ENCODE results near the gene FALEC.
A peak's percentile ranks its signal among the peaks of the same experiment; 100 is the strongest.
"Not testable (repeated sequence)": the region's sequence is repeated elsewhere in the genome, so short reads cannot be mapped to it uniquely, and the experiment has no call there.

FALEC gene

DNA sequence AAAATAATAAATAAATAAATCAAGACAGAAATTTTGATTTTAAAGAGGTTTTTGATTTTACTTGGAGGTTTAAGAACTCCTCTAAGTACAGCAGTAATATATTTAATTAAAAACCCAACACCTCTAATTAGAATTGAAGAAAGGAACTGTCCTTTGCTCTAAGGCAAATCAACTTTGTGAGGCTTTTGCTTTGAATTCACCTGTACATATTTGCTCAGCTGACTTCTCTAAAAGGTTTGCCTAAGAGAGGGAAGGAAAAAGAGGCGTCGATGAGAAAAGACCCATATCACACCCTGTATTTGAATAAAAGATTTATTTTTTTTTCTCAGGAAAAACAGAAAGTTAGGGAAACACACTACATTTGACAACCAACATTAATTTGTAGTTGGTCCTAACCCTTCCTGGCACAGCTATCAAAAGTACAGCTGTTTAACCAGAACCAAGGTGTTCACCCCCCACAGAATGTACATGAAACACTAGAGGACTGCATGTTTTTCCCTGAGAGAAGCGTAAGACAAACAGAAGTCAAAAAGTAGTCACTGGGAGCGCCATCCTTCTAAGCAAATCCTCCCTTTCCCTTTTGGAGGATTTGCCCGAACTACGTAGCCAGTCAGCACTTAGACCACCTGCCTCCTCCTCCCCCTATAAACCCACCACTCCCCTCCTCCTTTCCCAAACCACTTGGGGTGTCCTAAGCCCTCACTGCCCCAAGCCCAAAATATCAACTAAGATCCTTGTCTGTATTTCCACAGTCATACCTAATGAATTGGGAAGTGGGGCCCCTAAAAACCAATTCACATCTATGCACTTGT, 58.9 kb downstream of the FALEC start:
- DNase-seq (ENCODE audit: low spot score), result peak; percentile 43

DNA sequence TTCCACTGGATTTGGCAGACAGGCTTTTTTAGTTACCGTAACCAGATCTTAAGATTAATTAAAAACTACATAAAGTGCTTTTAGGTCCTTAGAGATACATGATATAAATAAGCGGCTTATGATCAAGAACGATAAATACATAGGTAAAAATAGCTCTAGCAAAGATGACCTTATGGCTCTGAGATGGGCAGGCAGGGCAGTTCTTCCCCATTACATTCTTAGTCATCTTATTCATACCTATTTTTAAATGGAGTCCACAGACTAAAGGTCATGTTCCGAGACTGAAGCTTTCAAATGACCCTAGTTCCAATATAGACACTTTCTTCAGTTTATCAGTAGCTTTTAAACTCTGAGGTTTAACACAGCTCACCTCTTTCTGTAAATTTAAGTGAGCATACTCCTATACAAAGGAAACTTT, 59.5 kb downstream of the FALEC start:
- DNase-seq (ENCODE audit: low spot score), result no peak

DNA sequence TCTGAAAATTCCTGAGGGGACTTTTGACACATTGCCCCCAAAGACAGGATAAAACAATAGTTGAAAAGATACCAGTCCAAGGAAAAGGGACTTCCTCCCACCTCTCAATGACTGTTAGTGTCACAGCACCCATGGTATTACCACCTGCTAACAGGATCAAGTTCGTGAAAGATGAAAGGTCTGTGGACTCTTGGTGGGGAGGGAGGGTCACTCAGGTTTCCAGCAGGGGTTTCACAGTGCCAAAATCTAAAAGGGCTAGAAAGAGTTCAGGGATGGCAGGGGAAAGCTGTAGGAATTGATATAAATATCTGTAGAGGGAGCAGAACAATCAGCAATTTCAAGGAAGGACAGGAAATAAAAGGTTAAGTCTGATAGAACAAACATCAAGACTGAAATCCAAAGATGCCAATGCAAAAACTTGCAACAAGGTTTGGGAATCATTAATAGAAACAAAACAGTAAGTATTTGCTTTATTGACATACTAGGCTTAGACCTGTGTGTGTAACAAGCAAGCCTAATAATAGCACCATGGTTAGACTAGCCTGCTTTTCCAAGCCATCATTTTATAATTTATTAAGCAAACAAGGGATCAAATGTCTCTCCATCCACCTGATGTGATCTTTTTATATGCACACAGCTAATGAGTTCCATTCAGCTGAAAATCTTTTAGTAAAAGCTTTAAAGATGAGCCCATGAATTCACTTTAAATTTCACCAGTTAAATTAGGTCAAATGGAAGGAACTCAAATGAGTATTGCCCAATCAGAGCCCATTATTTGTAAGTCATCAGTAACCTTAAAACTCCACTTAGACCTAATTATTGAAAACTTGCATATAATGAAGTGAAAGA, 60.2 kb downstream of the FALEC start:
- DNase-seq (ENCODE audit: low spot score), result no peak

DNA sequence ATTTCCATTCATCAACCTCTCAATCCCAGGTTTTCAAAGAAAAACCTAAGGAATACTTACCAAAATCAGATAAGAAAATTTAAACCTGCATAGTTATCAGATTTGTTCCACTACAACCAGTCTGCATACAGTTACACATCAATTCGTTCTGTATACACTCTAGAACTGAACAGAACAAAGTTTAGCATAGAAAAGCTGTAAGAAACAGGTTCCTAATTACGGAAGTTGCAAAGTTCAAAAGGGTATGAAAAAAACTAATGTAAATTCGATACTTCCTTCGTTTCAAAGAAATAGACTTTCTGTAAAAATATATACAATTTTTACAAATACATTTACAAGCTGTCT, 60.8 kb downstream of the FALEC start:
- DNase-seq (ENCODE audit: low spot score), result no peak

DNA sequence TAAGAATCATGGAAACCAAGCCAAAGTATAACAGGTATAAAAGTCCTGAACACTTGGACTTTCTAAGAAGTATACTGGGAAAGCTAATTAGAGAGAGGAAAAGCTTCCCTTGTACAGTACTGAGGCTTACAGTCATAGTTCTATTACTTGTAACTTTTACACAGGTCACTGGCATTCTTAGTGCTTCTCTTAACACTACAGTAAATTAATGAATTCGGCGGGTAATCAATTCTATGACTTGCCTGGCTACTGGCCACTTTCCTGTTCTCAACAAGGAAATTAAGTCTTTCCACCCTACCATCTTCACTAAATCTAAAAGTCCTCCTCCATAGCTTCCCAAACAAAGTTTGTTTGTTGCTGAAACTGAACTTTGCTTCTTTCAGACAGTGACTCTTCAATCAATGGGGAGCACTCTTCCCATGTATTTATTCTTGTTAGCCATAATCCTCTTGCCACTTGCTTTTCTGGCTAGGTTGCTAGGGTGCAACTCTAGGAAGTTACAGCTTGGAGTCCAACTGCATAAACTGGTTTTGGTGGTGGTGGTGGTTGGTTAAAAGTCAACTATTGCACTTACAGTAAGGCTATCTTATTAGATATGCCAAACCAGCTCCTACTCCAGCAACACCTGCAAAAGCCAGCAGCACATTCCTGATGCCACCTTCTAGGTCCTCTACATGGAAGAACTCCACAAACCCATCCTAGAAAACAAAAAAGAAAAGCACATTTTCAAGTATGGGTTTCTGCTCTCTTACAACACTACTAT, 61.4 kb downstream of the FALEC start:
- no peak for DNase-seq (ENCODE audit: low spot score)

DNA sequence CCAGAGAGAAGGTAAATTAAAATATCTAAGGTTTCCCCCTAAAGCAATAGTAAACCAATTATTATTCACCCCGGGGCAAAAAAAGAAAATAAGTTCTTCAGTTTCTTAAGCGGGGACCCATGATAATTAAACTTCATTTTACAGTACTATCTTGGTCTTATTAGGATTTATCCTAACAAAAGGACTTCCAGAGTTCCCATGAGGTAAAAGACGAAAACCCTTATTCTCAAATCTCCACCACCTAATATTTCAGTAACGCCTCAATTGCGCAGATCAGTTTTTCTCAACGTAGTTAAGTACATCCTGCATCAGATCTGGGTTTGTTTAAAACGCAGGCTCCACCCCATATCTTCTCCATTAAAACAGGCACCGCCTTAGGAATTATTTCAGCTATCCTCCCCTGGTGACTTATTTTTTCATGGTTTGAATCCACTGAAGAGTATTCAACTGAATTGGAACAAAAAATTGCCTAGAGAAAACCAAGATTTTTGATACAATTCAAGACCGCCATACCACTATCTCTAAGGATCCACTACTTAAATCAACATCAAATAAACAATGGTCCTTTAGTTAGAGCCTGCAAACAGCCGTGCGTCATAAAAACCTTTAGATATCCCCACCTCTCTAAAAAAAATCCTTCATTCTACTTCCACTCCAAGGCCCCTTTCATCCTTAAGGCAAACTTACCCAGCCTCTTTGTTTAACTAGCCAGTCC, 62.2 kb downstream of the FALEC start:
- no peak for DNase-seq (ENCODE audit: low spot score)

DNA sequence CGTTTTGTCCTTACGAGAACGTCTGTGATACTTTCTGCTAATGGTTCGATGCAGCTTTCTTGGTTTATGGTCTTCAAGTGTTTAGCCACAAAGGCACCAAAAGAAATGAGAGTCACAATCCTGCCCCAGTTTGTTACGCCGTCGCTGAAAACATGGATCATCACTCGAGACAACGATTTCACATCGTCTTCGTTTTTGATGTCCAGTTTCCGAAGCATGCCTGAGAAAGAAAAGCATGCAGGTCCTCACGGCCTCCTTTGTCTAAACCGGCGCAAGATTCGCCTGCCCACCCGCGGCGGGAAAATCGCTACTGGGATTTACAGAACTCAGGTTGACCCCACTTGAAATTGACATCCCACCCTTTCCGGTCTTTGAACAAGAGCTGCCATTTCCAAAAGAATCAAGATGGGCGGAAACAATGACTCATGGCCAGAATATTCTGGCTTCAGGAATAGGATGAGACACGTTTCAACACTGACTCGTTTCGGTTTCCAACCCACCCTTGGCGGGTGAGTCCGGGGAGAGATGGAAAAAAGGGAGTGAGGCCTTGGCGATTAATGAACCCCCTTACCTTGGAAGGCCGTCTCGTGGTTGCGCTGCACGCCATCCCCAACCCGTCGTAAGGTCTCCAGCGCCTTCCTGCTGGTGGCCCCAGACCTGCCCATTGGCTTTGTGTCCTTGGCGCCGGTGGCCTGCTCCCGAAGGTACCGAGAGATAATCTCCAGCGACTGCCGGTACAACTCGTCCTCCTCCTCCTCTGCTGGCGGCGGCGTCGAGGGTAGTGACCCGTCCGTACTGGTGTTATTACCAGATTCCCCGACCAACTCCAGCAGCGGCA, 62.9 kb downstream of the FALEC start:
- DNase-seq (ENCODE audit: low spot score), result peak; percentile 36

DNA sequence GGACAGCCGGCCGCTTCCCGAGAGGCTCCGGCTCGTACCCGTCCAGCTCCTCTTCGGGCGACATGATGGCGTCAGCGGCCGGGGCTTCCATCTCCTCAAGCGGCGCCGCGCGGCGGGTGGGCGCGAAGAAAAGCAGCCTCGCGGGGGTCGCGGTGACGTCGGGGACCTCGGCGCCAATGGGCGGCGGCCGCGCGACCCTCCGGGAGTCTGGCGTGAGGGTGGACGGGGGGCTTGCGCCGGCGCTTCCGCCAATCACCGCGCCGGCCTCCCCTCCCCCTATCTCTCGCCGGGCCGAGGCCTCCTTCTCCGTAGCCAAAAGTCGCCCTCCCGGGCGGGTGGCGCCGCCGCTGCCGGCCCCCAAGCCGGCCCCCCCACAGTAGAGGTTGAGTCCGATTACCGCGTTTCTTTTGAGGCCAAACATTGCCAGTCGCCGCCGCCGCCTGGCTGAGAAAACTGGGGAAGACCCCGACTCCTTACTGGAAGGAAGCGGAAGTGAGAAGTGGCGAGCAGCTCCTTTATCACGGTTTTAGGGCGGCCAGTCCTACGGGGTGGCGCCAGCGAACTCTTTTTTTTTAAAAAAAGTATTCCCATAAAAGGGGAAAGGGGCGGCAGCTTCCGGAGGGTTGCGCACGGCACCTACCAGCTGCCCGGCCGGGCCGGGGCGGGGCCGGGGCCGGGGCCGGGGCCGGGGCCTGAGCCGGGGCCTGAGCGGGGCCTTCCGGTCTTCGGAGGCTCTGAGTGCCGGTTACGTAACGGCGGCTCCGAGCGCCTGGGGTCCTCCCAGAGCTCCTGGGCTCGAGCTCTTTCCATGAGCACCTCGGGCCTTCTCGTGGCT, 63.8 kb downstream of the FALEC start, which contains the start of gene MCL1:
Gene MCL1 (minus strand): TSS at position 501 of the 835 bp plus-strand sequence. CDS start 80 bp downstream, at position 421.
- DNase-seq (ENCODE audit: low spot score), result peak; percentile 96

DNA sequence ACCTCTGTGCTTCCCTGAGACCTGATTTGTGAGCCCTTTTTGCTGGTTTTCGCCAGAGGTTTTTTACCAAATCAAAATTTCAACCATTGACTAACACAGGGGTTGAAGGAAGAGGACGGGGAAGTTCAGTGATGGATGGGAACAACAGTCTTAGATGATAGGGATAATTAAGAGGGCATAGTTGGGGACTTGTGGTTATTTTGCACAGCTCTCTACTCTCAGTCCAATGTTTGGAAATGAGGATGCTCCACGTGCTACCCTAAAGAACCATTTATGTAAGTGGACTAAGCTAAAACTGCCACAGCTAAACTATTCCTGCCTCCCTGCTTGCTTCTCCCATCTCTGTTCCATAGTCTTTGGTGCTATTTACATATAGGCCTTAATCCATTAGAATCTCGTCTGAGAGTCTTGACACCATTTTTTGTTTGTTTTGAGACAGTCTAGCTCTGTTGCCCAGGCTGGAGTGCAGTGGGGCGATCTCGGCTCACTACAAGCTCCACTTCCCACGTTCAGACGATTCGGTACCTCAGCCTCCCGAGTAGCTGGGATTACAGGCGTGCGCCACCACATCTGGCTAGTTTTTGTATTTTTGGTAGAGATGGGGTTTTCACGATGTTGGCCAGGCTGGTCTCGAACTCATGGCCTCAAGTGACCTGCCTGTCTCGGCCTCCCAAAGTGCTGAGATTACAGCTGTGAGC, 64.5 kb downstream of the FALEC start:
- no peak for DNase-seq (ENCODE audit: low spot score)

DNA sequence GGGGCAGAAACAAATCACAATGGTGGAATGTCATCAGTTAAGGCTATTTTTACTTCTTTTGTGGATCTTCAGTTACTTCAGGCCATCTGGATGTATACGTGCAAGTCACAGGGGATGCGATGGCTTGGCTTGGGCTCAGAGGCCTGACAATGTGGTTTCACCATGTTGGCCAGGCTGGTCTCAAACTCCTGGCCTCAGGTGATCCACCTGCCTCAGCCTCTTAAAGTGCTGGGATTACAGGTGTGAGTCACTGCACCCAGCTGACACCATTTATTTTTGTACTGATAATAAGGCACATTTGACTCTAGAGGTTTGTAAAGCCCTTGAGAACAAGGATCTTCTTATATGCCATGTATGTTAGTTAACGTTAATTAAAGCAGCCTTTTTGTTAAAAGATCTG, 65.4 kb downstream of the FALEC start:
- DNase-seq (ENCODE audit: low spot score), result not testable (repeated sequence)

DNA sequence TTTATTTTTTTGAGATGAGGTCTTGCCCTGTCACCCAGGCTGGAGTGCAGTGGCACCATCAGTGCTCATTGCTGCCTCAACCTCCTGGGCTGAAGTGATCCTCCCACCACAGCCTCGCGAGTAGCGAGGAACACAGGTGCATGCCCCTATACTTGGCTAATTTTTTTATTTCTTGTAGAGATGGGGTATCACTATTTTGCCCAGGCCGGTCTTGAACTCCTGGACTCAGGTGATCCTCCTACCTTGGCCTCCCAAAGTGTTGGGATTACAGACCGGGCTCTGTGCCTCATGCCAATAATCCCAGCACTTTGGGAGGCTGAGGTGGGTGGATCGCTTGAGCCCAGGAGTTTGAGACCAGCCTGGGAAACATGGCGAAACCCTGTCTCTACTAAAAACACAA, 65.9 kb downstream of the FALEC start:
- not testable (repeated sequence) for DNase-seq (ENCODE audit: low spot score)

DNA sequence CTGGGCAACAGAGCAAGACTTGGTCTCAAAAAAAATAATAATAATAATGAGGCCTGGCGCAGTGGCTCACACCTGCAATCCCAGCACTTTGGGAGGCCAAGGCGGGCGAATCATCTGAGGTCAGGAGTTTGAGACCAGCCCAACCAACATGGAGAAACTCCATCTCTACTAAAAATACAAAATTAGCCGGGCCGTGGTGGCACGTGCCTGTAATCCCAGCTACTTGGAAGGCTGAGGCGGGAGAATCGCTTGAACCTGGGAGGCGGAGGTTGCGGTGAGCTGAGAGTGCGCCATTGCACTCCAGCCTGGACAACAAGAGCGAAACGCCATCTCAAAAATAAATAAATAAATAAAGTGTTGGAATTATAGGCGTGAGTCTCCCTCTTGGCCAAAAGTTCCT, 66.4 kb downstream of the FALEC start:
- not testable (repeated sequence) for DNase-seq (ENCODE audit: low spot score)

DNA sequence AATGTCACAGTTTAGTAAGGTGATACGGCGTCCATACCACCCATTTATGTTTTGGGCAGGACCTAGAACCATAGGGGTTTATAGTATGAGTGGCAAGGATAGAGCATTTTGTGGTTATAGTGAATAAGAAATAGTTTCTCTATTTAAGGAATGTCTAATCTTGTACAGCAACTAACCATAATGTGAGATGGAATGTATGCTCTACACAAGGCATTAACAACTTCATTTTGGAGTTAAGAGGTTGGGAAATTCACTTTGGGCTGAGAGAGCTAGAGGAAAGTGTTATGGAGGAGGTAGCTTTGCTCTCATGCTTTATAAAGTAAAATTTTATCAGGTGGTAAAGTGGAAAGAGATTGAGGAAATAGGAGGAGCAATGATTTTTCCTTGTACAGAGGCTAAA, 66.8 kb downstream of the FALEC start:
- no peak for DNase-seq (ENCODE audit: low spot score)

All from D341Med (cell line).